HepG2 (cell line): ENCODE data around the gene BRCA1.

Experiments
- EZH2 ChIP-seq: conservative IDR thresholded peaks from 2 replicates; pipeline ENCODE4 v1.6.1; 2012; ENCODE audit warnings: mild to moderate bottlenecking, low read depth, low read length, moderate library complexity
- HDAC1 ChIP-seq: sonication (generic); formaldehyde crosslinking; IDR thresholded peaks from 2 replicates; pipeline ENCODE4 v1.5.1; 2020; ENCODE audit warnings: mild to moderate bottlenecking, missing genetic modification reagents
- MAFK ChIP-seq, 2 experiments: IDR thresholded peaks in 1 of 2; conservative IDR thresholded peaks in 1 of 2; 2 replicates each; pipeline ENCODE4 v1.6.1; 2011; ENCODE audit warnings: improper control_type of control experiment in 2 of 2, low read length in 2 of 2
- POLR2A ChIP-seq, 2 experiments: IDR thresholded peaks; 2 replicates each; pipeline ENCODE4 v1.6.1; 2011; ENCODE audit warnings: low read depth in 2 of 2, low read length in 2 of 2, mild to moderate bottlenecking in 1 of 2, moderate library complexity in 1 of 2; ENCODE audit not compliant: insufficient read depth in 1 of 2

DNA sequence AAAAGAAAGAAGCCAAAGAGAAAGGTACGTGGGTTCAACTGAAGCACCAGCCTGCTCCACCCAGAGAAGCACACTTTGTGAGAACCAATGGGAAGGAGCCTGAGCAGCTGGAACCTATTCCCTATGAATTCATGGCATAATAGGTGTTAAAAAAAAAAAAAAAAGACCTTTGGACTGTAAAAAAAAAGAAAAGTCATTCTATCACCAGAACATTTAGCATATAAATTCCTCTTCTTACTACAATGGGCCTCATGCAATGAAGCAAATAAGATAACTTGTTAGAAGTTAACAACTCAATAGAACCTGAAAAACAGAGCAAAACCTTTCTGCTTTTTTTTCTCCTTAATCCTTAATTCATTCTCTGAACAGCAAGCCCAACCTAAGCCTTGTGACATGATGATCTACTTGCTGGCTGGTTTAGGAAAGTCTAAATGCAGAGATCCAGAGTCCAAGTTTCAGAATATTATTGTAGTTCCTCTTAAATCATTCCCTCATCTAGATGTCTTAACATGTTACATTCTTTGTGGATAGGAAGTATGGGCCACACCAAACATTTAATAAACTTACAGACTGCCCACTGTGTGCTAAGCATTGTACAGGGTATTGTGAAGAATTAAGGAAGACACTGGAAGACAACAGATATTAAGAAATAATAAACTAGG is 45.4 kb downstream of the BRCA1 start:
- TF ChIP-seq EZH2 (no peak), HDAC1 (no peak), MAFK (conservative IDR thresholded peaks at IDR 0.05 in 1 of 2, IDR thresholded peaks at IDR 0.05 in 1 of 2; ENCODE audit: low read length in 2 of 2) (no peak), POLR2A (IDR thresholded peaks at IDR 0.05; ENCODE audit: insufficient read depth in 1 of 2, low read depth in 2 of 2, low read length in 2 of 2) (no peak)
